ENCODE results near the gene CAMK1D.

The CAMK1D gene

GRCh38 chr10:12839941-12840611, 490.7 kb downstream of the CAMK1D start:
- no peak for DNase-seq (ENCODE audit: low read depth)
- TF ChIP-seq CTCF (conservative IDR thresholded peaks at IDR 0.05; ENCODE audit: low read depth, low read length) = no peak
- H3K4me3 ChIP-seq (ENCODE audit: low read length) = no peak overlapping the region

- TF ChIP-seq CTCF (conservative IDR thresholded peaks at IDR 0.05; ENCODE audit: low read depth, low read length) = no peak
- no peak for DNase-seq (ENCODE audit: low read depth)
- no peak overlapping the region for H3K4me3 ChIP-seq (ENCODE audit: low read length)
Observed at GRCh38 chr10:12841426-12841825, 492.1 kb downstream of the CAMK1D start.

- DNase-seq (ENCODE audit: low read depth) = no peak
Observed at GRCh38 chr10:12841826-12842225, 492.5 kb downstream of the CAMK1D start.

GRCh38 chr10:12842310-12842709, 493.0 kb downstream of the CAMK1D start:
- DNase-seq (ENCODE audit: low read depth) = no peak
- no peak for TF ChIP-seq CTCF (conservative IDR thresholded peaks at IDR 0.05; ENCODE audit: low read depth, low read length)
- H3K4me3 ChIP-seq (ENCODE audit: low read length) = no peak overlapping the region

More at GRCh38 chr10:12841826-12842225, 492.5 kb downstream of the CAMK1D start:
- no peak for TF ChIP-seq CTCF (conservative IDR thresholded peaks at IDR 0.05; ENCODE audit: low read depth, low read length)
- H3K4me3 ChIP-seq (ENCODE audit: low read length) = no peak overlapping the region

GRCh38 chr10:12843296-12843945, 494.1 kb downstream of the CAMK1D start:
- DNase-seq (ENCODE audit: low read depth) = no peak
- H3K4me3 ChIP-seq (ENCODE audit: low read length) = no peak overlapping the region
- TF ChIP-seq CTCF (conservative IDR thresholded peaks at IDR 0.05; ENCODE audit: low read depth, low read length) = no peak

GRCh38 chr10:12844811-12845483, 495.6 kb downstream of the CAMK1D start:
- no peak for TF ChIP-seq CTCF (conservative IDR thresholded peaks at IDR 0.05; ENCODE audit: low read depth, low read length)
- peak; percentile 90 for DNase-seq (ENCODE audit: low read depth)

More at GRCh38 chr10:12844811-12845483, 495.6 kb downstream of the CAMK1D start:
- no peak overlapping the region for H3K4me3 ChIP-seq (ENCODE audit: low read length)
